Amygdala (tissue), 56 donors: Measurements from ENCODE around the gene KARS1.
"Not testable (repeated sequence)": the region's sequence is repeated elsewhere in the genome, so short reads cannot be mapped to it uniquely, and the experiment has no call there.

ENCODE experiments used
- DNase-seq, 56 donors: peaks; one replicate each; lab custom pipeline; 2025; lab: John Stamatoyannopoulos, UW

Gene KARS1

DNA sequence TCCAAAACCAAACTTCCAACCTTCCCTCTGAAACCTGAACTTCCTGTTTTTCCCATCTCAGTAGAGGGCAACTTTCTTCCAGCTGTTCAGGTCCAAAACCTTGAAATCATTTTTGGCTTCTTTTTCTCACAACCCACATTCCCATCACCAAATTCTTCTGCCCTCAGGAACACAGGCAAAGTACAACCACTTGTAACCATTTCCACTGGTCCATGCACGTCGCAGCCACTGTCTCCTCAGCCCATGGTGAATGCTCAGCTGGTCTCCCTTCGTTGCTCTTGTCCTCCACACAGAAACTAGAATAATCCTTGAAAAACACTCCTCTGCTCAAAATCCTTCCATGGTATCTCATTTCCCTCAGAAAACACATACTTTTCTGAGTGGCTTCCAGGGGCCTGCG lies 20.7 kb downstream of the KARS1 start:
- DNase-seq: no peak

DNA sequence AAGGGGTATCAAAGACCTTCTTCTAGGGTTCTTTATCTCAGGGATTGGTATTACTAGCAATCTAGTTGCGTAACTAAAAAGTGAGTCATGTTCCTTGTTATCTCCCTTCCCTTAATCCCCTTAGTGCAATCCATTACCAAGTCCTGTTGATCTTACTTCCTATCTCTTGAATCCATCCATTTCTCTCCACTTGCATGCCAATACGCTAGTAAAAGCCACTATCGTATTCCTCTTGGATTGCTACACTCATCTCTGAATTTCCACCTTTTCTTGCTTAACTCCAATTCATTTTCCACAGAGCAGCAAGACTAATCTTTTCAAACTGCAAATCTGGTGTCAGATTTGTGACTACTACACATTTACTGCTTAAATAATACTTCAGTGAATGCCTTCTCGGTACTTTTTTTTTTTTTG lies 22.5 kb downstream of the KARS1 start:
- DNase-seq: no peak

DNA sequence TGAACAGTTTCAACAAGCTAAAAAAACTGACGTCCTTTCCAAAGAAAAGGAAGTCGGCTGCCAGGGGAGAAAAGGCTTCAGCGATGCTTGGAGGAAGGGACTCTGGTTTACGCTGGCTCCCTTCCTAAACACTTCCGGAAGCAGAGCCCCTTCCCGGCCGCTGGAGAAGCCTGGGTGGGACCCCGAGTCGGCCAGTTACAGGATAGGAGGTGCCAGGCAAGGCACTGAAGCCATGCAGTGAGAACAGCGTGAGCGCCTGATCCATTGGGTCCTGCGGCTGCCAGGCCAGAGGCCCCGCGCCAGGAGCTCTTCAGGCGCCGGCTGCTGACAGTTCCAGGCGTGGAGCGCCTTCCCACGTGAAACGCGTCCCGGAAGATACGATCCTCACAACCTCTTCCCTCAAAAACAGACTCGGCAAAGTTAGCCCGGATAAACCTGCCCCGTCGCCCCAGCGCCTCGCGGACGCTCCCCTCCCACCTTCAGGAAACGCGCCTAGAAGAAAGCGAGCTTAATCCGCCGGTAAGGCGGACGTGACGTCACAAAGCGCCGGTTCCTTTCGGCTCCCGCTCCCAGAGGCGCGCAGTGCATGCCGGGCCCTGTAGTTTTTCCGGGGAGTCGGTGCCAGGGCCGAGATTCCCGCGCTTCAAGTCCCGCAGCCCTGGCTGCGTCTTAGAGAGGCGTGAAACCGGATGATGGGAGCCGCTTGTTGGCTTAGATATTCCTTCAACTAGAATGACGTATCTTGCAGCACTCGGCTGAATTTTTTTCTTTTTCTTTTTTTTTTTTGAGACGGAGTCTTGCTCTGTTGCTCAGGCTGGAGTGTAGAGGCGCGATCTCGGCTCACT lies 24.5 kb downstream of the KARS1 start, which contains the start of gene ADAT1:
Gene ADAT1 (minus strand): TSS at position 521 of the 845 bp plus-strand sequence. CDS start 2,482 bp downstream, outside the sequence.
- DNase-seq: peak; percentile 64 to 99 (median 93)

DNA sequence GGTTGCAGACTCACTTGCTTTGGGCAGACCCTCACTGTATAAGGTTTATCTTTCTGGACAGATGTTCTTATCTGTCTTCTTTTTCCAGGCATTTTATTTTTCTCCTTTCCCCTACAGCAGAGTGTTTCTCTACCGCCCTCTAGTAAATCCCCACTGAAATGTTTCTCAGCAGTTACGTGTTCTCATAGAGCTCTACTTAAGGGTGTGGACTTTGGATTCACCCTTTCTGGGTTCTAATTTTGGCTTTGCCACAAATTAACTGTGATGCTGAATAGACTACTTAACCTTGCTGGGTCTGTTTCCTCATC lies 26.3 kb downstream of the KARS1 start:
- no peak for DNase-seq

DNA sequence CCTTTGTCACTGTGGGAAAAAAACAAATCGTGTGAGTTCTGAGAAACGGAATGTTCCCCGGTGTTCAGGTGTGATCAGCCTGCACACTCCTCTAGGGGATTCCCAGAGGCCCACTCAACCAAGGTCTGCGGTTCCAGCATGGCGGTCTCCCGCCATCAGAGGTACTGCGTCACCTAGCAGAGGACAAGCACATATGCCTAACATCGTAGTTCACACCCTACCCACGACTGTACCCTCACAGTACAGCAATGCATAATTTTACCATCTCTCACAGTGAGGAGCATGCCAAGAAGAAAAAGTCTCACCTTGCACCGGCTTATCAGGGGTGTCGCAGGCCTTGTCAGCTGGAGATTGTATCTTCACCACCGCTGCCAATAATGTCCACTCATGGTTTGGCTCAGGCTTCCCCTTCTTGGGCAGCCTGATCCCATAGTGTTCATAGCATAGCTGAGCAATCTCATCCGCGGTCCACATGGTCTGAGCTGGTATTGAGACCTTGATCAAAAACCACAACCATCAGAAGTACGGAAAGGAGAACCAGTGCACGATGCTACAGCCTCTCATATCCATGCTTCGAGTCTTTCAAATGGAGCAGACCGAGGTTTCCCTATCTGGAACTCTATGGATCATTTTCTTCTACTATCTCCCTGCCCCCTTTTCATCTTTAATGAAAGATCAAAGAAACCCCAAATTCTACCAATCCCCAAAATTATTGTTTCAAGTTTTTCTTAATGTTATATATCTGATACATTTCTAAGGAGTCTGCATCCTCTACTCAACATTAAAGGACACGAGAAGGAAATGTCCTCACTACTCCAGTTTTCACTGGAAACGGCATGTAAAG lies 26.9 kb downstream of the KARS1 start:
- no peak for DNase-seq

DNA sequence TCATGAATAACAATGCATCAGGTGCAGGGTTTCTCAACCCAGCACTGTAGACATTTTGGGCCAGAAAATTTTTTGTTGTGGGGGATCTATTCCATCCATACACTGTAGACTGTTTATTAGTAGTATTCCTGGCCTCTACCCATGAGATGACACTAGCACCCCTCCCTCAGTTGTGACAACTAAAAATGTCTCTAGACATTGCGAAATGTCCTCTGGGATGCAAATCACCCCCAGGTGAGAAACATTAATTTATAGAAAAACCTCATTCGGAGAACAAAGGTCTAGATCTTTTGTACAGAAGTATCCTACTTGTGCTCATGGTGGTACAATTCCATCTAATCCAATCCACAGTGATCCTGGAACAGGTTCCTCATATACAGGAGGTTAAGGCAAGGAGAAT lies 28.7 kb downstream of the KARS1 start:
- DNase-seq: no peak

DNA sequence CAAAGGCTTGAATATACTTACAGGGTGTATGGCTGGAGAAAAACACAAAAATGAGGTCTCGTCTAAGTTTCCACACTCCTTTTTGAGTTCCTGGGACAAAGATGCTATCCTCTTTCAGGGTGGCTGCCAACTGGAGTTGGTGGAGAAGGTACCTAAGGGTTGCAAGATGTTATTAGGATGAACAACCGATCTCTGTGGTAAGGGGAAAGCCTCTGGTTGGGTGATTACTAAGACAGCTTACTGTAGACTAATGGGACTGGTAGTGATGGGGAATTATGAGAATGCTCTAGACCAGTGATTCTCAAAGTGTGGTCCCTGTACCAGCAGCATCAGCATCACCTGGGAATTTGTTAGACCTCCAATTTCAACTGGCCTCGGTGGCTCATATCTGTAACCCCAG lies 30.3 kb downstream of the KARS1 start:
- DNase-seq: no peak

DNA sequence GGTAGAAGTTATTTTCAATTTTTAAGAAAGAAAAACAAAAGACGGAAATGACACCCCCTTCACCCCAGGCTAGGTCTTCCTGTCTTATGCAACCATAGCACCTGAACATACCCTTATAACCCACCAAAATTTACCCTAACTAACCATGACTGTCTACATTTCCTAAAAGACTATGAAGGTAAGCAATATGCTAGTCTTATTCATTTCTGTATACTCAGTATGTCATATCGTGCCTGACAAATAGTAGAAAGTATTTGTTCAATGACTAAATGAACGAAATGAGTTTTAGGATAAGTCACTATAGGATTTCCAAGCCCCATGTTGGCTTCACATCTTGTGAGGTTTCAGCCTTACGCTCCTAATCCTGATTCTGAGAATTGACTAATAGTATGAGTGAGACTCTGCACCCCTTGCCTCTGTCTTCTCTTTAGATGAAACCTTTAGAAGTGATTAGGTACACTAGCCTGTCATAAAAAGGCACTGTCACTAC lies 30.9 kb downstream of the KARS1 start:
- no peak for DNase-seq

DNA sequence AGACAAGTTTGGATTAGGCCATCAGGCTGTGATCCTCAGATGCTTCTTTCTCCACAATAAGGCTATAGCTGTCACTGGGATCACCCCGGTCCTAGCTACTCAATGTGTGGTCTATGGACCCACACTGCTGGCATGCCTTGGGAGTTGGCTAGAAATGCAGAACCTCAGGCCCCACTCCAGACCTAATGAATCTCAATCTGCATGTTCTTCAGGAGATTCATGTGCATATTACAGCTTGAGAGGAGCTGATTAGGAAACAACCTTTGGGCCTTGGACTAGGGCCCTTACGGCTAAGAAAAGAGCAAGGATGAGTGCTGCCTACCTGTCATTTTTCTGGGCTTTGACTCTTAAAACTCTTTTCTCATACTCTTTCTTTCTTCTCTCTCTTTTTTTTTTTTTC lies 31.8 kb downstream of the KARS1 start:
- no peak for DNase-seq

DNA sequence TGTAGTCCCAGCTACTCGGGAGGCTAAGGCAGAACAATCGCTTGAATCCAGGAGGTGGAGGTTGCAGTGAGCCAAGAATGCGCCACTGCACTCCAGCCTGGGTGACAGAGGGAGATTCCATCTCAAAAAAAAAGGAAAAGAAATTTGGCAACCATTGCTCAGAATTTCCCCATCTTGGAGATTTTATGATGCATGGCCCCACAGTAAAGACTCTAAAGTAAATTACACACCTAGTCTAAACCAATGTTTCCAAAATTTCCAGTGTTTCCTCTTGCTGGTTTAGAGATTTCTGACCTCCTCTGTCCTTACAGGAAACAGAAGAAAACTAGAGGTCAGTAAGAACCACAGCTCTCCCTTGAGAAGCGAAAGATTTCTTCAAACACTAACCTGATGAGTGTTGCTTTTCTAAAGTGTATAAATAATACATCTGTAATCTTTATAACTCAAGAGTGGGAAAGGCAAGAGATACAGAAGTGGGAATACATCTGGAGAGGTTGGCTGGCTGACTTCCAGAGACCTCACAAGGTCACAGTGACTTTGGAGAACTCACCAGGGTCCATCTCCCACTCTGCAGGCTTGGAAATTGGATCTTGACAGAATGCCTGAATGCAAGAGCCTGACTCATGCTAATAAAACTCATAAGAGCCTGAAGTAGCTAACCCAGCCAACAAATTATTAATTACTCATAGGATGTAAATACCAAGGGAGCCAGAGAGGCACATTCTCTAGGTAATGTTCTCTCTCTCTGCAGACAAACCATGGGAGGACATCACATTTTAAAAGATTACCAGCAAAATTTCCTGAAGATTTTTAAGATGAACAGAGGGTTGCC lies 33.2 kb downstream of the KARS1 start:
- no peak for DNase-seq

DNA sequence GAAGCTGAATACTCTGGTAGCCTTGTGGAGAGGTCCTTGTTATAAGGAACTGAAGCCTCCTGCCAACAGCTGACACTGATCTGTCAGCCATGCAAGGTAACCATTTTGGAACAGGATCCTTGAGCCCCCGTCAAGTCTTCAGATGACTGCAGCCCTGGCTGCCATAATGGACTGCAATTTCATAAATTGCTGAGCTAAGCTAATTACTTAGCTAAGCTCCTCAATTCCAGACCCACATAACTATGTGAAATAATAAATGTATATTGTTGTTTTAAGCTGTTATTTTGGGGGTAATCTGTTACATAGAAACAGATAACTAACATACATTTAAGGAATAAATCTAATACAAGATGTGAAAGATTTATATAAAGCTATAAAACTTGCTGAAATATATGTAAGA lies 41.0 kb downstream of the KARS1 start:
- DNase-seq: no peak

DNA sequence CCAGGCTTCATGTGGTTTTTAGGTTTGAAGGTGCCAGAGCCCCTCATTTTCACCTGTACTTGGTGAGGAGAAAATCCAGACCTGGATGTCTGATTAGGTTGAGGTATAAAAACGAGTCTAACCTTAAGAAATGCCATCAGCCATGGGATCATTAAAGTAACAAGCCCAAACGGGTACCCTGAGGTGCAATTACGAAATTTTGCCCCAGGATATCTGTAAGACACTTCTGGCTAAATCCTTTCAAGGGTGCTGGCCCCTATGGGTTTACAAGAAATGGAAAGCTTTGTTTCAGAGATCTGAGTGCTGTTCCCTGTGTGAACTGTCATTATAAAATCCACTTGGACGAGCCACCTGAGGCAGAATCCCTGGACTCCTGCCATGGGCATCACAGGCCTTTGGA lies 44.2 kb downstream of the KARS1 start:
- no peak for DNase-seq

DNA sequence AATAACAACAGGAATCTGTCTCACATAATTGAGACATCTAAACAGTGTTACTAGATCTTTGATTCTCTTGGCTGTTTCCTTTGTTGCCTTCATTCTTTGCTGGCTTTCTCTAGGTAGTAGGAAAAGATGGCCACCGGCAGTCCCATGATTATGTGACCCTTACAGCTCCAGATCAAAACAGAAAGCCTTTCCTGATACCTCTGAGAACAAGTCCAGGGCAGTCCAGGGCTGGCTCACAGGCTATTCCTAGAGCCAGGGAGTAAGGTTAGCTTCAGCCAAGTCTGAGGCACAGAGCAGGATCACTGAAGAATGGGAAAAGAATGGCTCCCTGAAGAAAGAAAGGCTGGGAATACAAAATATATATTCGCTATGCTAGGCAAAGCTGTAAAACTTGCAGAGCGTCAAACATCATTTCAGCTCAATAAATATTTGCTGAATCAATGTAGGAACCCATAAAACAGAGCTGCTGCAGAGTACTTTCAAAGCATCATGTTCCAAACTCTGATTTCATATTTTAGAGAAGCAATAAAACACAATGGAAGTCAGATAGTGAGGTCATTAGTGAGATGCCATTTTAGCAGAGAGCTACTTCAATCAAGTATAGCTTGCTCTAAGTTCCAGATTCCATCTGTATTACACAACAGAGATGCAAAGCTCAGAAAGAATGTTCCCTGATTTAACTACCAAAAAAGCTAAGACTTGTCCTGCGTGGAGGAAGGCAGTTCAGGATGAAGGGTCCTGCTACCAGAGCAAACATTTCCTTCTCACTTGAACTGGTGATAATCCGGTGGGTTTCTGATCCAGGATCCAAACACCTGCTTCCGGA lies 47.8 kb downstream of the KARS1 start:
- DNase-seq: peak in 1 of 56 donors; percentile 7

DNA sequence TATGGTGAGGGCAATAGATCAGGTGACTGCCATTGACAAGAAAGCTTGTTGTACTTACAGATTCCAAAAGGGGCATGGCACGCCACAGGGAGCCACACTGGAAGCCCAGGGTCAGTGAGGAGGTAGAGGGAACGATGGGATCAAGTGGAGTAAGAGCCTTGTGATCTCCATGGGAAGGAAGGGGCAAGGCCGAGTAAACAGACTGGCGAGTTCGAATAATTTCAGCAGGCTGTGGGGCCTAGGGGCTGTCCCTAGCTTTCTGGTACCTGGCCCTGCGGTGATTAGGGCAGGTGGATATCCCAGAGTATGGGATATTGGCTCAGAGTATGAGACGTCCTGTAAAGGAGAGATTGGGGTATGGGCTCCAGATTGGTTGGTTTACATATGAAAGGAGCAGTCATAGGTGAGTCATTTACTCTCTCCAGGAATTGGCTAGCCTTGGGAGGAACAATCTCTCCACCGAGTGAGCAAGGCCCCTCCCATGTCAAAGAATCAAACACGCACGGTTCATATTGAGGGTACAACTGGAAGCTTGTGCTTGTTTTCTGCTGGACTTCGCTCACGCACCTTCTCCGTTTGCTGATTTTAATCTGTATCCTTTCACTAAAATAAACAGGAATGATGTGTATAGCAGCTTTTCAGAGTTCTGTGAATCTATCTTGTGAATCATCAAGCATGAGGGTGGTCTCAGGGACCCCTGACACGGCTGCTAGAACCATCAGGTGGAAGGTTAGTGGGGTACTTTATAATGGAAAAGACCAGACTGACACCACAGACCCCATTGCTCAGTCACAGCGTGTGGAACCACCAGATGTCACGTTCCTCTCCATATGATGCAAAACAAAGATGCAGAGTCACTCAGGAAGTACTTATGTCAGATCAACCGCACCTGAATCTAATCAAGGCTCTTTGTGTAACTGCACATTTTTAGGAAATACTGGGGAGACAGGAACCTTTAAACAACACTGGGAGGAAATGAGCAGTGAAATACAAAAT lies 53.3 kb downstream of the KARS1 start:
- no peak for DNase-seq

DNA sequence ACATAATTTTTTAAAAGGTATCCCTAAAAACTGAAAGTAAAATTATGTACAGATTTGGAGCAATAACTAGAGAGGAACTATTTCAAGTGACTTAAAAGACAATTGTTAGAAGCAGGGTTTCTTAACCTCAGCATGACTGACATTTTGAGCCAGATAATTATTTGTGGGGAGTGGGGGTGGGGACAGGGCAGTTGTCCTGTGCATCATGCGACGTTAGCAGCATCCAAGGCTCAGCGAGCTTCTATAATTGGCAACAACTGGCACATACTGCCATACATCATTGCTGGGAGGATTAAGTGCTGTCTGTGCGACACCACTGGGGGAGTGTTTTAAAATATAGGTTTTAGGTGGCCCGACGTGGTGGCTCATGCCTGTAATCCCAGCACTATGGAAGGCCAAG lies 54.2 kb downstream of the KARS1 start:
- no peak for DNase-seq

DNA sequence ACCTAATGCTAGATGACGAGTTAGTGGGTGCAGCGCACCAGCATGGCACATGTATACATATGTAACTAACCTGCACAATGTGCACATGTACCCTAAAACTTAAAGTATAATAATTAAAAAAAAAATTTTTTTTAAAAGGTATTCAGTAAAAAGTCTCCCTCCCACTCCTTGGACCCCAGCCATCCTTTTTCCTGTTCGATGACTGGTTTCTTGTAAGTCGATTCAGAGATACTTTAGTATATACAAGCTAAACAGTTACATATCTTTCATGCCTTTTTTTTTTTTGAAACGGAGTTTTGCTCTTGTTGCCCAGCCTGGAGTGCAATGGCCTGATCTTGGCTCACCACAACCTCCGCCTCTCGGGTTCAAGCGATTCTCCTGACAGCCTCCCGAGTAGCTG lies 55.5 kb downstream of the KARS1 start:
- not testable (repeated sequence) for DNase-seq

DNA sequence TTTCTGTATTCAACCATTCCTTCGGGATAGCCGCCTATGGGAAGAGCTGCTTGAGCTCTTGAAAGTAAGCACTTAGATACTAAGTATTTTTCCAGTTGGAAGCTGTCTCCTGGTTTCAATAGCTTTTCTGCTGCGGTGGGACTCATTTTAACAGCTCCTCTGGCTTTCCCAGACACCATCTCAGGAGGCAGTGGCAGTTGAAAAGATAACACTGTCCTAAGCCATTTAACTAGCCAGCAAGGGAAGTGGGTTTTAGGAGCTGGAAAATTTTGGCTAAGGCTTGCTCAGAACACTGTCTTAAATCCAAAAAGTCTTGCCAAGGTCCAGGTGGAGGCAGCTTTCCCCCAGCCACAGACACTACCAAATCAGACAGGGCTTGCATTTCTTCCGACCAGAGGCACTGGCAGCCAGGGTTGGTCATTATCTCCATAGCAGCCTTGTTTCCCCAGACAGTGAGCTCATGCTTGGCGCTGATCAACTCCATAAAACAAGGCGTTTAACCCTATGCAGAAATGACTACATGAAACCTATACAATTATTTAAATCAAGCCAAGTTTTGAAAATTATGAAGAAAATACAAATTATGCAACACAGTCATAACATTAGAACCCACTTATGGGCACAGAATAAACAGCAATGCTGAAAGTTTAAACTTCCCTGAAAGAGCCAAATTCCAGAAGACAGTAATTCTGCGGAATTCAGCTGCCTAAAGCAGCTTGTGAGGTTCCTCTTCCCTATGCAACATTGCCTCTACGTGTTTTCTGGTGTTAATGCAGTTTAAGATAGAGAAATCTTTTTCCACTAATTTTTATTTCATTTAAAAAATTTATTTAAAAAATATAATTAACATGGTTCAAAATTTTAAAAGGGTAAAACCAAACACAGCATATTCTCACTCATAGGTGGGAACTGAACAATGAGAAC lies 56.3 kb downstream of the KARS1 start:
- DNase-seq: peak in 25 of 56 donors; percentile 5 to 48 (median 22)
